ENCODE measurements around the gene ITK.
"Not testable (repeated sequence)": the region's sequence is repeated elsewhere in the genome, so short reads cannot be mapped to it uniquely, and the experiment has no call there.

The ITK gene

GRCh38 chr5:157168286-157168685 is 12.4 kb upstream of the ITK start:
- no peak for DNase-seq (ENCODE audit: low spot score)

GRCh38 chr5:157172403-157172802 is 8.2 kb upstream of the ITK start:
- no peak for DNase-seq (ENCODE audit: low spot score)

GRCh38 chr5:157175071-157175612 is 5.5 kb upstream of the ITK start:
- DNase-seq (ENCODE audit: low spot score) = no peak

GRCh38 chr5:157177953-157178352 is 2.7 kb upstream of the ITK start:
- DNase-seq (ENCODE audit: low spot score) = no peak

DNA sequence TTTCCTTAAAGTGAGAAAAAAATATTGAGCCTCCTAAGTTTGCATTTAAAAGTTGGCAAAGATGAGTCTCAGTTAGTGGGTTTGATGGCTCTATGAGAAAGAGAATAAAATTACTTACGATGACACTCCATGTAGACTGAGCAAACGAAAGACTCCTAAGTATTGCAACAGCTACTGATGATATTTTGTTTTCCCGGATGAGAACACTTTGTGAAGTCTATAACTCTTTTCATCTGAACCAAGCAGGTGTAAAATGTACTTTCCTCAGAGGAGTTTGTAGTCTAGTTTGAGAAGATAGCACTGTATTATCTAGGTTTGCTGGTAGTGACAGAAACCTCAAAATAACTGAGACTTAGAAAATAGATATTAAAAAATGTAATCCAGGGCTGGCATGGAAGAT is 1.7 kb upstream of the ITK start:
- DNase-seq (ENCODE audit: low spot score) = no peak

GRCh38 chr5:157182143-157182757 is 1.6 kb downstream of the ITK start:
- no peak for DNase-seq (ENCODE audit: low spot score)

- DNase-seq (ENCODE audit: low spot score) = no peak
These were observed 3.6 kb downstream of the ITK start for GRCh38 chr5:157184117-157184670.

DNA sequence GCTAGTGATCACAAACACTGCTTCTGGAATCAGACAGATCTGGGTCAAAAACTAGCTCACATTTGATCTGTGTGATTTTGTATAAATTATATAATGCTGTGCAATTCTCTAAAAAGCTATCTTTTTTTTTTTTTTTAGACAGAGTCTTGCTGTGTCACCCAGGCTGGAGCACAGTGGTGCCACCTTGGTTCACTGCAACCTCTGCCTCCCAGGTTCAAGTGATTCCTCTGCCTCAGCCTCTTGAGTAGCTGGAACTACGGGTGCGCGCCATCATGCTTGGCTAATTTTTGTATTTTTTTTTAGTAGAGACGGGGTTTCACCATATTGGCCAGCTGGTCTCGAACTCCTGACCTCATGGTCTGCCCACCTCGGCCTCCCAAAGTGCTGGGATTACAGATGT is 4.5 kb downstream of the ITK start:
- DNase-seq (ENCODE audit: low spot score) = not testable (repeated sequence)

DNA sequence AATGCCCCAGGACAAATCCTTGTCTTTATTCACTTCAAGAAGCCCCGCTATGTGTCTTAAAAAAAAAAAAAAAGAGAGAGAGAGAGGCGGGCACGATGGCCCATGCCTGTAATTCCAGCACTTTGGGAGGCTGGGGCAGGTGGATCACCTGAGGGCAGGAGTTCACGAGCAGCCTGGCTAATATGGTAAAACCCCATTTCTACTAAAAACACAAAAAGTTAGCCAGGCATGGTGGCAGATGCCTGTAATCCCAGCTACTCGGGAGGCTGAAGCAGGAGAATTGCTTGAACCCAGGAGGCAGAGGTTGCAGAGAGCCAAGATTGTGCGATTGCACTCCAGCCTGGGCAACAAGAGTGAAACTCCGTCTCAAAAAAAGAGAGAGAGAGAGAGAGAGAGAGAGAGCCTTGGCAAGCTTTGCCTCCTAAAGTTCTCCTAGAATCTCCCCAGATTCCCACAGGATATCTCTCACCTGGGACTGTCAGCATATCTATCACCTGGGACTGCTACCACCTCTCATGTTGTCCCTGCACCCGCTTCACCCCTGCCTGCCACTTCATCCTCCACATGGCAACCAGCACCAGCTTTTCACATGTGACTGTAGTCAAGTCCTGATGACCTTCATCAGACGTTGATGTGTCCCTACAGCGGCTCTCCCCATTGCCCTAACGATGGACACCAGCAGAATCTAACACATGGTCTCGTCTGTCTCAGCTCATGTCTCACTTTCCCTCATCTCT is 5.8 kb downstream of the ITK start:
- no peak for DNase-seq (ENCODE audit: low spot score)

GRCh38 chr5:157187046-157187754 is 6.6 kb downstream of the ITK start:
- DNase-seq (ENCODE audit: low spot score) = no peak

GRCh38 chr5:157188270-157188669 is 7.6 kb downstream of the ITK start:
- DNase-seq (ENCODE audit: low spot score) = no peak

- DNase-seq (ENCODE audit: low spot score) = no peak
These were observed 8.6 kb downstream of the ITK start for GRCh38 chr5:157189223-157189622.

DNA sequence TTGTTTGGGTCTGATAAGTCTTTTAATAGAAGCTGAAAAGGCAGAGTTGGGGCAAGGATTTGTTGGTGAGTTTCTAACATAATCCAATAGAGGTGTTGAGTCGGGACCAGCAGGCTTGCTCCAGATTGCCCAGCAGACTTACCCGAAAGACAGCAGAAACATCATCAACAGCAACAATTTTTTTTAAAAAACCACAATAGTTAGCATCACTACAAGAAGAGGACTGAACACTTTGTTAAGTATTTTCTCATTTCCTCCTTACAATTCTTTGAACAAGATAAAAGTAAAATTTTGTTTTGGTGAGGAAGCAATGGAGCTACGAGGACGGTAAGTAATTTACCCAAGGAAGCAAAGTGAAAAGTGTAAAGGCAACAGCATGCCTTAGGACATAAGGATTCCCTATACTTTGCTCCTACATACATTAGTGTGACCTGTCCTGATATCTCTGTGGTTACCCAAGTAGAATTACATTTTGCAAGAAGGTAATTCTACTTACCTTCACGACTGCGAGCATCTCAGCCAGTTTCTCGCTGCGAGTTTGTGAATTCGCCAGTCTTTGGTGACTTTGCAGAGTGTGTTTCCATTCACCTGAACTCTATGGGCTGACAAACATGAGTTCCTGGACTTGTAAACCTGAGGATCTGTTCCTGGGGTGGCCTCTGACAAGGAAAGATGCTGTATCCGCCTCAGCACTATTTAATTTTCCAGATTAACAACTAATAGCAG is 13.2 kb downstream of the ITK start:
- no peak for DNase-seq (ENCODE audit: low spot score)

DNA sequence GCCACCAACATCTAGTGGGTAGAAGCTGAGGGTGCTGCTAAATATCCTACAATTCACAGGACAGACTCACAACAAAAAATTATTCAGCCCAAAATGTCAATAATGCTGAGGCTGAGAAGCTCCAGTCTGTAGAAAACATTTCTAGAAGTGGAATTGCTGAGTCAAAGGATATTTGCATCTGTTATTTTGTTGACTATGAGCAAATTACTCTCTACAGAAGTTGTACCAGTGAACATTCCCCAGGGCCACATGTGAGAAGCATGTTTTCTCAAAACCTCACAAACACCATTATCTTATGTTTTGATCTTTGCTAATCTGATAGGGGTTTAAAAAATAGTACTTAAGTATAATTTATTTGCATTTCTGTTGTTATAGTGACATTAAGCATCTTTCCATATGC is 15.4 kb downstream of the ITK start:
- no peak for DNase-seq (ENCODE audit: low spot score)

GRCh38 chr5:157197086-157197485 is 16.4 kb downstream of the ITK start:
- DNase-seq (ENCODE audit: low spot score) = no peak

- no peak for DNase-seq (ENCODE audit: low spot score)
These were observed 17.8 kb downstream of the ITK start for GRCh38 chr5:157198277-157198986.

DNA sequence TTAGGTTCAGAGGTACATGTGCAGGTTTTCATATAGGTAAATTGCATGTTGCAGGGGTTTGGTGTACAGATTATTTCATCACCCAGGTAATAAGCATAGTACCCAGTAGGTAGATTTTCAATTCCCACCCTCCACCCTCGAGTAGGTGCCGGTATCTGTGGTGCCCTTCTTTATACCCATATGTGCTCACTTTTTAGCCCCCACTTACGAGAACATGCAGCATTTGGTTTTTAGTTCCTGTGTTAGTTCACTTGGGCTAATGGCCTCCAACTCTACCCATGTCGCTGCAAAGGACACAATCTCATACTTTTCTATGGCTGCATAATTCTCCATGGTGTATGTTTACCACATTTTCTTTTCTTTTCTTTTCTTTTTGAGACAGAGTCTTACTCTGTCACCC is 21.2 kb downstream of the ITK start:
- no peak for DNase-seq (ENCODE audit: low spot score)

- no peak for DNase-seq (ENCODE audit: low spot score)
These were observed 22.8 kb downstream of the ITK start for GRCh38 chr5:157203417-157203816.

GRCh38 chr5:157204765-157205164 is 24.1 kb downstream of the ITK start:
- no peak for DNase-seq (ENCODE audit: low spot score)

DNA sequence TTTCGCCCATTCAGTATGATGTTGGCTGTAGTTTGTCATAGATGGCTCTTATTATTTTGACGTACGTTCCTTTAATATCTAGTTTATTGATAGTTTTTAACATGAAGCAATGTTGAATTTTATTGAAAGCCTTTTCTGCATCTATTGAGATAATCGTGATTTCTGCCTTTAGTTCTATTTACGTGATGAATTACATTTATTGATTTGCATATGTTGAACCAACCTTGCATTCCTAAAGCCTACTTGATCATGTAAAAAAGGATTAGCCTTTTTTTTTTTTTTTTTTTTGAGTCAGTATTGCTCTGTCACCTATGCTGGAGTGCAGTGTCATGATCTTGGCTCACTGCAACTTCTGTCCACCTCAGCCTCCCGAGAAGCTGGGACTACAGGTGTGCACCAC is 25.1 kb downstream of the ITK start:
- no peak for DNase-seq (ENCODE audit: low spot score)

DNA sequence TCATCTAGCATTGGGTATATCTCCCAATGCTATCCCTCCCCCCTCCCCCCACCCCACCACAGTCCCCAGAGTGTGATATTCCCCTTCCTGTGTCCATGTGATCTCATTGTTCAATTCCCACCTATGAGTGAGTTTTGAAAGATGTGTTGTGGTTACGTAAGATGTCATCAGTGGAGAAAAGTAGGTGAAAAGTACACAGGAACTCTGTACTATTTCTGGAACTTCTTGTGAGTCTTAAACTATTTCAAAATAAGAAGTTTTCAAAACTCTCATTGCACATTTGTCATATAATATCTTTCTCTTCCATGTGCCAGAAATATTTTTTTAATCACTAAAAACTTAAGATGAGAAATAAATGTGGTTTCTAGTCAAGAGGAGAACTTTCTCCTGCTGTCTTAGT is 30.0 kb downstream of the ITK start:
- DNase-seq (ENCODE audit: low spot score) = not testable (repeated sequence)
